Stimulated activated CD8-positive, alpha-beta memory T cell treated with anti-CD3 and anti-CD28 coated beads, Interleukin-12 subunit alpha, Interleukin-12 subunit beta, amount 100 ng/mL, for 1 hour (primary cell): Measurements from ENCODE around the gene MYO6.
"Not testable (repeated sequence)": the region's sequence is repeated elsewhere in the genome, so short reads cannot be mapped to it uniquely, and the experiment has no call there.

Experiments
- DNase-seq: peaks from one replicate; pipeline ENCODE4 v3.0.0-alpha.2; 2020; ENCODE audit warnings: low read depth

MYO6 gene

GRCh38 chr6:75748743-75749538, at the start of gene MYO6:
TSS of gene MYO6 (plus strand) at chr6:75749239. CDS start at chr6:75817548, 68,309 bp downstream.
- no peak for DNase-seq

GRCh38 chr6:75708334-75708733, 40.7 kb upstream of the MYO6 start:
- not testable (repeated sequence) for DNase-seq

GRCh38 chr6:75711173-75711572, 37.9 kb upstream of the MYO6 start:
- no peak for DNase-seq

GRCh38 chr6:75719133-75719532, 29.9 kb upstream of the MYO6 start:
- DNase-seq, result no peak

- DNase-seq, result no peak
These were observed 25.7 kb upstream of the MYO6 start for GRCh38 chr6:75723382-75723781.

- DNase-seq, result no peak
These were observed 21.8 kb upstream of the MYO6 start for GRCh38 chr6:75727206-75727605.

- DNase-seq, result not testable (repeated sequence)
These were observed 18.0 kb upstream of the MYO6 start for GRCh38 chr6:75731029-75731428.

GRCh38 chr6:75735491-75736186, 13.4 kb upstream of the MYO6 start:
- no peak for DNase-seq

- DNase-seq, result no peak
These were observed 5.1 kb upstream of the MYO6 start for GRCh38 chr6:75743971-75744370.

- DNase-seq, result no peak
These were observed 3.6 kb upstream of the MYO6 start for GRCh38 chr6:75745404-75745803.

GRCh38 chr6:75746221-75746620, 2.8 kb upstream of the MYO6 start:
- no peak for DNase-seq

- DNase-seq, result no peak
These were observed 1.7 kb upstream of the MYO6 start for GRCh38 chr6:75747152-75747992.

GRCh38 chr6:75748003-75748742, 866 bp upstream of the MYO6 start:
- no peak for DNase-seq

- DNase-seq, result no peak
These were observed 2.4 kb downstream of the MYO6 start for GRCh38 chr6:75751443-75751842.

- no peak for DNase-seq
These were observed 3.3 kb downstream of the MYO6 start for GRCh38 chr6:75752365-75752764.

- no peak for DNase-seq
These were observed 6.7 kb downstream of the MYO6 start for GRCh38 chr6:75755704-75756103.

GRCh38 chr6:75757295-75757694, 8.3 kb downstream of the MYO6 start:
- no peak for DNase-seq

- DNase-seq, result no peak
These were observed 9.0 kb downstream of the MYO6 start for GRCh38 chr6:75758061-75758460.

- DNase-seq, result no peak
These were observed 10.2 kb downstream of the MYO6 start for GRCh38 chr6:75759207-75759606.

GRCh38 chr6:75760320-75760719, 11.3 kb downstream of the MYO6 start:
- DNase-seq, result no peak

GRCh38 chr6:75761489-75761888, 12.4 kb downstream of the MYO6 start:
- DNase-seq, result no peak

GRCh38 chr6:75762063-75762462, 13.0 kb downstream of the MYO6 start:
- DNase-seq, result no peak
